ENCODE data around the gene ENTPD6.
A peak's percentile ranks its signal among the peaks of the same experiment; 100 is the strongest.

ENTPD6 gene

DNA sequence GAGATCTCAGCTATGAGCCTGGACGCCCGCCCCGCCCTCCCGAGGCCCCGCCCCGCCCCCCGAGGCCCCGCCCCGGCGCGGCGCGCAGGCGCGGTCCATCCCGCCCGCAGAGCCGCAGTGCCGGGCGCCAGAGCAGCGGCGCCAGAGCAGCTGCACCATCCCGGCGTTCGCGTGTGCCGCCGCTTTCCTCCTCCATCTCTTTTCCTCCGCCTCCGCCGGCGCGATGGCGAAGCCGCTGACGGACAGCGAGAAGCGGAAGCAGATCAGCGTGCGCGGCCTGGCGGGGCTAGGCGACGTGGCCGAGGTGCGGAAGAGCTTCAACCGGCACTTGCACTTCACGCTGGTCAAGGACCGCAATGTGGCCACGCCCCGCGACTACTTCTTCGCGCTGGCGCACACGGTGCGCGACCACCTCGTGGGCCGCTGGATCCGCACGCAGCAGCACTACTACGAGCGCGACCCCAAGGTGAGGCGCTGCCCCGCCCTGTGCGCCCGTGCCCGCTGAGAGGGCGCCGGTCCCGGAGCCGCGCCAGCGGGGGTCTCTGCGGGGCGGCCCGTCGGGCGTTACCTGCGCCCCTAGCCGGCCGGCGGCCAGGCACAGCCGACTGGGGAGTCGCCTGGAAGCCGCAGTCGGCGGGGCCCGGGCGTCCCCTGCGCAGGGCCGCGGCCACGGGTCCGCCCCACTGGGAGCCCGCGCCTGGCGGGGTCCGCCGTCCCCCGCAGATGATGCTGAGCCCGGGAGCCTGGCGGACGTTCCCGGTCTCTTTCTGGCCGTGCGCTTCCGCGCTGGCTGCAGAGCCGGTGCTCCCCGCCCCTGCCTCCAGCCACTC lies 52.7 kb downstream of the ENTPD6 start, which contains the start of gene PYGB:
TSS of gene PYGB (plus strand) at position 130 of the 830 bp plus-strand sequence. CDS start at position 224, 94 bp downstream.
- no peaks in the 10 kb centered on the region for H3K9me3 Mint-ChIP-seq

DNA sequence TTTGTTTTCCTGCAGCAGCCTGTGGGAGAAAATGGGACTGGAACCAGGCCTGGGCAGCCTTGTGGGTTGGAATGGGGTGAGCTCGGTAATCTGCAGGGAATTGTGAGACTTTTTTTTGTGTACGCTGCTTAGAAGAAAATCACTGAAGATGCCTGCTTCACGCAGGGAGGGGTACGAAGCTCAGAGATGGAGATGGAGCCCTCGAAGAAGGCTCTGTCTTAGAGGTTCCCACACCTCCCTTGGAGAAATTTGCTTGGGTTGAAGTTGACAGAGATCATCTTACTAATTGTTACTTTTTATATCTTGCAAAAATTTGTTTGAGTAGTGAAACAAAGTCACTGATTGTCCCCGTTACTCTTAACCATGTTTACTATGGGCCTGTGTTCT lies 53.3 kb downstream of the ENTPD6 start:
- H3K27me3 Mint-ChIP-seq (ENCODE audit: low read depth), result no peaks in the 10 kb centered on the region
- peaks cover 43% of the 10 kb centered on the region for H3K4me1 Mint-ChIP-seq
- H3K36me3 Mint-ChIP-seq (ENCODE audit: low read depth), result peaks cover 7% of the 10 kb centered on the region
- peak overlapping the region; percentile 81 to 96 (median 91) for H3K27ac Mint-ChIP-seq
- TF ChIP-seq, protein P1, sequence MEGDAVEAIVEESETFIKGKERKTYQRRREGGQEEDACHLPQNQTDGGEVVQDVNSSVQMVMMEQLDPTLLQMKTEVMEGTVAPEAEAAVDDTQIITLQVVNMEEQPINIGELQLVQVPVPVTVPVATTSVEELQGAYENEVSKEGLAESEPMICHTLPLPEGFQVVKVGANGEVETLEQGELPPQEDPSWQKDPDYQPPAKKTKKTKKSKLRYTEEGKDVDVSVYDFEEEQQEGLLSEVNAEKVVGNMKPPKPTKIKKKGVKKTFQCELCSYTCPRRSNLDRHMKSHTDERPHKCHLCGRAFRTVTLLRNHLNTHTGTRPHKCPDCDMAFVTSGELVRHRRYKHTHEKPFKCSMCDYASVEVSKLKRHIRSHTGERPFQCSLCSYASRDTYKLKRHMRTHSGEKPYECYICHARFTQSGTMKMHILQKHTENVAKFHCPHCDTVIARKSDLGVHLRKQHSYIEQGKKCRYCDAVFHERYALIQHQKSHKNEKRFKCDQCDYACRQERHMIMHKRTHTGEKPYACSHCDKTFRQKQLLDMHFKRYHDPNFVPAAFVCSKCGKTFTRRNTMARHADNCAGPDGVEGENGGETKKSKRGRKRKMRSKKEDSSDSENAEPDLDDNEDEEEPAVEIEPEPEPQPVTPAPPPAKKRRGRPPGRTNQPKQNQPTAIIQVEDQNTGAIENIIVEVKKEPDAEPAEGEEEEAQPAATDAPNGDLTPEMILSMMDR (IDR thresholded peaks at IDR 0.05; ENCODE audit: unreplicated experiment in 3 of 3), result no peak
- peak overlapping the region; percentile 89 to 97 (median 97) for H3K4me3 Mint-ChIP-seq
- H3K9me3 Mint-ChIP-seq, result no peaks in the 10 kb centered on the region

More for the DNA sequence above, 52.7 kb downstream of the ENTPD6 start, which contains the start of gene PYGB:
- peak within 1 kb of the TSS; percentile 81 to 96 (median 92) for H3K27ac Mint-ChIP-seq
- H3K36me3 Mint-ChIP-seq (ENCODE audit: low read depth), result peaks cover 4% of the 10 kb centered on the region
- TF ChIP-seq, protein P1 (IDR thresholded peaks at IDR 0.05; ENCODE audit: unreplicated experiment in 3 of 3), result no peak
- no peaks in the 10 kb centered on the region for H3K27me3 Mint-ChIP-seq (ENCODE audit: low read depth)
- H3K4me1 Mint-ChIP-seq, result peaks cover 43% of the 10 kb centered on the region
- peak within 1 kb of the TSS; percentile 95 to 97 (median 97) for H3K4me3 Mint-ChIP-seq

DNA sequence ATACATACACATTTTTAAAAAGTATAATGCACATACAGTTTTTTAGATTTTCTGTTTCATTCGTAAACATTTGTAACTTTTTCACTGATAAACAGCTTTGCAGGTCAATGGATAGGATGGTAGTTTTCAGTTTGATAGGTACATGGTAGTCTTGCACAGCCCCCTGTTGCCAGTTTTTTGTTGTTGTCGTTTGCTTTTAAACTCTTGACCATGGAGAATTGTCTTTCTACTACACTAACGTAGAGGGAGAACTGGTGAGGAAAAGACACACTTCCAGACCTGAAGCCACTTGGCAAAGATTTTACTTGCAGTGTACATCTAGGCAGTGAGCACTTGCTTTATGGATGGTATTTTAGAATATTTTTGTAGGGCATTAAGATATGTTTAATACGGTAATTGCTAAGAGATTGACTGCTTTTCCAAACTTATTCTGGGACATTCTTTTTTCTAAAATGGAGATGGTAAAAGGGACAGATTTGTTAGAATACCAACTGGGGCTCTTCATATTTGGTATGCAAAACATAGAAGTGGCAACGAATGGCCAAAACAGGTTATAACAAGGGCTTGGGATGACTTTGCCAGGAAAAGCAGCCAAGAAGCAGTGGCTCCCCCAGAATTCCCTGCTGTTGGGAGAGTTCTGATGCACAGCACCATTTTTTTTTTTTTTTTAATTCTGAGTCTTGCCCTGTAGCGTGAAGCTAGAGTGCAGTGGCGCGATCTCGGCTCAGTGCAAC lies 53.9 kb downstream of the ENTPD6 start:
- Mint-ChIP-seq H3K27ac (peak overlapping the region; percentile 81 to 96 (median 91)), H3K4me1 (peaks cover 45% of the 10 kb centered on the region), H3K4me3 (peak overlapping the region; percentile 89 to 97 (median 97)), H3K27me3 (ENCODE audit: low read depth) (no peaks in the 10 kb centered on the region), H3K9me3 (no peaks in the 10 kb centered on the region), H3K36me3 (ENCODE audit: low read depth) (peaks cover 8% of the 10 kb centered on the region)
- TF ChIP-seq, protein P1 (IDR thresholded peaks at IDR 0.05; ENCODE audit: unreplicated experiment in 3 of 3), result no peak

GRCh38 chr20:25250508-25250907 lies 55.0 kb downstream of the ENTPD6 start:
- Mint-ChIP-seq H3K4me1 (peaks cover 45% of the 10 kb centered on the region), H3K27ac (peak overlapping the region in 2 of 3 experiments; percentile 10 to 41), H3K36me3 (ENCODE audit: low read depth) (peaks cover 11% of the 10 kb centered on the region), H3K27me3 (ENCODE audit: low read depth) (no peaks in the 10 kb centered on the region), H3K9me3 (no peaks in the 10 kb centered on the region), H3K4me3 (peak overlapping the region; percentile 73 to 89 (median 77))
- TF ChIP-seq, protein P1 (IDR thresholded peaks at IDR 0.05; ENCODE audit: unreplicated experiment in 3 of 3), result no peak

- TF ChIP-seq, protein P1 (IDR thresholded peaks at IDR 0.05; ENCODE audit: unreplicated experiment in 3 of 3), result no peak
- peak overlapping the region in 2 of 3 experiments; percentile 41 to 50 for H3K27ac Mint-ChIP-seq
- H3K27me3 Mint-ChIP-seq (ENCODE audit: low read depth), result no peaks in the 10 kb centered on the region
- H3K4me3 Mint-ChIP-seq, result peak overlapping the region; percentile 73 to 89 (median 77)
- H3K9me3 Mint-ChIP-seq, result no peaks in the 10 kb centered on the region
- H3K36me3 Mint-ChIP-seq (ENCODE audit: low read depth), result peaks cover 11% of the 10 kb centered on the region
- peaks cover 44% of the 10 kb centered on the region for H3K4me1 Mint-ChIP-seq
These were observed 55.5 kb downstream of the ENTPD6 start for GRCh38 chr20:25251019-25251418.

Data from nephron (organoid).